Skeletal muscle satellite cell (primary cell): ENCODE measurements around the gene SSNA1.

Source experiments
- H3K27me3 ChIP-seq: 2 replicates; pipeline ENCODE4 v1.7.0; 2013; ENCODE audit warnings: low read length; ENCODE audit not compliant: control insufficient read depth, insufficient read depth
- H3K36me3 ChIP-seq: 2 replicates; pipeline ENCODE4 v1.7.0; 2013; ENCODE audit warnings: mild to moderate bottlenecking, control low read depth, low read length; ENCODE audit not compliant: insufficient read depth
- H3K4me1 ChIP-seq: 2 replicates; pipeline ENCODE4 v1.7.0; 2013; ENCODE audit warnings: low read length; ENCODE audit not compliant: control insufficient read depth, insufficient read depth
- H3K4me2 ChIP-seq: 2 replicates; pipeline ENCODE4 v1.7.0; 2013; ENCODE audit warnings: mild to moderate bottlenecking, low read length
- H3K4me3 ChIP-seq: 2 replicates; pipeline ENCODE4 v1.7.0; 2013; ENCODE audit warnings: low read length
- H3K9ac ChIP-seq: 2 replicates; pipeline ENCODE4 v1.7.0; 2013; ENCODE audit warnings: mild to moderate bottlenecking, low read depth, low read length, moderate library complexity
- H3K9me3 ChIP-seq: replicated peaks from 2 replicates; pipeline ENCODE4 v1.7.0; 2013; ENCODE audit warnings: mild to moderate bottlenecking, control low read depth, low read length

The SSNA1 gene

GRCh38 chr9:137200311-137201204 lies 12.1 kb downstream of the SSNA1 start, which contains the start of gene TPRN:
Gene TPRN (minus strand): TSS chr9:137200741. CDS start chr9:137200711, 30 bp downstream.
- peaks cover 41% of the 10 kb centered on the region for H3K4me1 ChIP-seq
- peak within 1 kb of the TSS; percentile 95 for H3K4me2 ChIP-seq
- no peaks in the 10 kb centered on the region for H3K27me3 ChIP-seq
- no peaks in the 10 kb centered on the region for H3K9me3 ChIP-seq
- H3K36me3 ChIP-seq: no peaks in the 10 kb centered on the region
- peak within 1 kb of the TSS; percentile 93 for H3K4me3 ChIP-seq
- peak within 1 kb of the TSS; percentile 79 for H3K9ac ChIP-seq

- H3K9ac ChIP-seq: peak overlapping the region; percentile 78
- peak overlapping the region; percentile 93 for H3K4me3 ChIP-seq
- no peaks in the 10 kb centered on the region for H3K36me3 ChIP-seq
- H3K4me2 ChIP-seq: peak overlapping the region; percentile 95
- no peaks in the 10 kb centered on the region for H3K27me3 ChIP-seq
- H3K9me3 ChIP-seq: no peaks in the 10 kb centered on the region
- peaks cover 45% of the 10 kb centered on the region for H3K4me1 ChIP-seq
These were observed 12.9 kb downstream of the SSNA1 start for GRCh38 chr9:137201205-137201868.

GRCh38 chr9:137202966-137203365 lies 14.5 kb downstream of the SSNA1 start:
- Histone ChIP-seq H3K4me3 (no peak overlapping the region), H3K4me1 (peaks cover 48% of the 10 kb centered on the region), H3K27me3 (no peaks in the 10 kb centered on the region), H3K9me3 (no peaks in the 10 kb centered on the region), H3K4me2 (no peak overlapping the region), H3K9ac (no peak overlapping the region), H3K36me3 (peaks cover 6% of the 10 kb centered on the region)

- peak overlapping the region; percentile 96 for H3K9ac ChIP-seq
- peak overlapping the region; percentile 97 for H3K4me3 ChIP-seq
- peaks cover 6% of the 10 kb centered on the region for H3K36me3 ChIP-seq
- H3K4me2 ChIP-seq: peak overlapping the region; percentile 86
- H3K9me3 ChIP-seq: no peaks in the 10 kb centered on the region
- peaks cover 31% of the 10 kb centered on the region for H3K4me1 ChIP-seq
- H3K27me3 ChIP-seq: no peaks in the 10 kb centered on the region
These were observed 16.3 kb downstream of the SSNA1 start for GRCh38 chr9:137204731-137205125.

- Histone ChIP-seq H3K4me3 (peak within 1 kb of the TSS; percentile 97), H3K9me3 (no peaks in the 10 kb centered on the region), H3K4me1 (peaks cover 31% of the 10 kb centered on the region), H3K9ac (peak within 1 kb of the TSS; percentile 96), H3K36me3 (peaks cover 6% of the 10 kb centered on the region), H3K4me2 (peak within 1 kb of the TSS; percentile 86), H3K27me3 (no peaks in the 10 kb centered on the region)
These were observed 16.9 kb downstream of the SSNA1 start, which contains the start of the genes NDOR1 and TMEM203 for GRCh38 chr9:137205126-137206069. Gene NDOR1 (plus strand): TSS chr9:137205700. CDS start chr9:137205778, 78 bp downstream. Gene TMEM203 (minus strand): TSS chr9:137205648. CDS start chr9:137205414, 234 bp downstream.

- H3K27me3 ChIP-seq: no peaks in the 10 kb centered on the region
- H3K4me1 ChIP-seq: peaks cover 25% of the 10 kb centered on the region
- H3K36me3 ChIP-seq: peaks cover 6% of the 10 kb centered on the region
- no peaks in the 10 kb centered on the region for H3K9me3 ChIP-seq
- H3K4me3 ChIP-seq: peak overlapping the region; percentile 97
- peak overlapping the region; percentile 96 for H3K9ac ChIP-seq
- peak overlapping the region; percentile 86 for H3K4me2 ChIP-seq
These were observed 18.1 kb downstream of the SSNA1 start for GRCh38 chr9:137206602-137207001.

- Histone ChIP-seq H3K9me3 (no peaks in the 10 kb centered on the region), H3K27me3 (no peaks in the 10 kb centered on the region), H3K4me1 (peaks cover 9% of the 10 kb centered on the region), H3K9ac (no peak overlapping the region), H3K36me3 (peaks cover 10% of the 10 kb centered on the region), H3K4me2 (no peak overlapping the region), H3K4me3 (no peak overlapping the region)
These were observed 23.1 kb downstream of the SSNA1 start for GRCh38 chr9:137211532-137211931.

- Histone ChIP-seq H3K27me3 (no peaks in the 10 kb centered on the region), H3K9ac (no peak overlapping the region), H3K9me3 (no peaks in the 10 kb centered on the region), H3K36me3 (peaks cover 5% of the 10 kb centered on the region), H3K4me1 (peaks cover 13% of the 10 kb centered on the region), H3K4me3 (no peak overlapping the region), H3K4me2 (no peak overlapping the region)
These were observed 24.0 kb downstream of the SSNA1 start for GRCh38 chr9:137212520-137212919.

GRCh38 chr9:137213160-137214060 lies 24.9 kb downstream of the SSNA1 start:
- no peaks in the 10 kb centered on the region for H3K27me3 ChIP-seq
- peaks cover 5% of the 10 kb centered on the region for H3K36me3 ChIP-seq
- no peak overlapping the region for H3K4me3 ChIP-seq
- H3K4me1 ChIP-seq: peaks cover 21% of the 10 kb centered on the region
- H3K9ac ChIP-seq: no peak overlapping the region
- no peaks in the 10 kb centered on the region for H3K9me3 ChIP-seq
- H3K4me2 ChIP-seq: no peak overlapping the region

- peaks cover 5% of the 10 kb centered on the region for H3K36me3 ChIP-seq
- no peaks in the 10 kb centered on the region for H3K27me3 ChIP-seq
- no peak overlapping the region for H3K4me3 ChIP-seq
- H3K4me2 ChIP-seq: no peak overlapping the region
- H3K9me3 ChIP-seq: no peaks in the 10 kb centered on the region
- H3K4me1 ChIP-seq: peaks cover 29% of the 10 kb centered on the region
- H3K9ac ChIP-seq: no peak overlapping the region
These were observed 26.1 kb downstream of the SSNA1 start for GRCh38 chr9:137214620-137215019.
